Hematopoietic multipotent progenitor cell (in vitro differentiated cells): ENCODE data around the gene HS3ST2. TPM values are rescaled to one million over a fixed set of nuclear protein-coding genes. Genes with fewer than 3 reads are reported as not detected.
"Not testable (repeated sequence)": the region's sequence is repeated elsewhere in the genome, so short reads cannot be mapped to it uniquely, and the experiment has no call there.

Experiments
- DNase-seq, 3 donors: peaks; one replicate each; pipeline ENCODE4 v3.0.0-alpha.2; 2011 to 2015; ENCODE audit warnings: low read depth in 2 of 3, low spot score in 2 of 3
- total RNA-seq: library from RNA; depleted of rRNA; stranded (reverse); fragments of >200 nt; gene quantifications from one replicate; pipeline ENCODE4 v1.2.3, GENCODE V29; 2012

The HS3ST2 gene
- total RNA-seq, 1 donor, result not detected

GRCh38 chr16:22928882-22929435 is 115.0 kb downstream of the HS3ST2 start:
- no peak for DNase-seq

GRCh38 chr16:22929461-22929860 is 115.5 kb downstream of the HS3ST2 start:
- DNase-seq, result no peak

GRCh38 chr16:22932032-22932771 is 118.2 kb downstream of the HS3ST2 start:
- DNase-seq, result no peak

GRCh38 chr16:22933173-22933572 is 119.2 kb downstream of the HS3ST2 start:
- no peak for DNase-seq

GRCh38 chr16:22934786-22935185 is 120.8 kb downstream of the HS3ST2 start:
- no peak for DNase-seq

- DNase-seq, result no peak
These were observed 123.2 kb downstream of the HS3ST2 start for GRCh38 chr16:22937169-22937568.

- DNase-seq, result no peak
These were observed 124.7 kb downstream of the HS3ST2 start for GRCh38 chr16:22938647-22939046.

GRCh38 chr16:22939744-22940363 is 125.9 kb downstream of the HS3ST2 start:
- not testable (repeated sequence) for DNase-seq

- no peak for DNase-seq
These were observed 128.1 kb downstream of the HS3ST2 start for GRCh38 chr16:22941970-22942501.

- no peak for DNase-seq
These were observed 128.8 kb downstream of the HS3ST2 start for GRCh38 chr16:22942811-22943210.

GRCh38 chr16:22945361-22945760 is 131.4 kb downstream of the HS3ST2 start:
- DNase-seq, result no peak

GRCh38 chr16:22946433-22946832 is 132.5 kb downstream of the HS3ST2 start:
- no peak for DNase-seq

GRCh38 chr16:22948058-22948602 is 134.2 kb downstream of the HS3ST2 start:
- DNase-seq, result peak in 1 of 3 donors; percentile 3

GRCh38 chr16:22948603-22949368 is 134.8 kb downstream of the HS3ST2 start:
- peak in 2 of 3 donors; percentile 55 to 80 for DNase-seq

- DNase-seq, result no peak
These were observed 141.6 kb downstream of the HS3ST2 start for GRCh38 chr16:22955461-22956070.

- DNase-seq, result no peak
These were observed 147.2 kb downstream of the HS3ST2 start for GRCh38 chr16:22961206-22961605.

- DNase-seq, result no peak
These were observed 148.9 kb downstream of the HS3ST2 start for GRCh38 chr16:22962905-22963304.
